C4-2B (cell line): ENCODE measurements around the gene GRAMD4.

Experiments
- H3K27ac ChIP-seq: fragments of 450-650 bp; 2 replicates; pipeline ENCODE4 v1.5.1; 2017
- ZFX ChIP-seq: fragments of 450-650 bp; IDR thresholded peaks from 2 replicates; pipeline ENCODE4 v1.6.1; 2017
- TF ChIP-seq, protein P1 (sequence below): fragments of 450-650 bp; conservative IDR thresholded peaks from 2 replicates; pipeline ENCODE4 v1.5.1; 2017; ENCODE audit warnings: mild to moderate bottlenecking

GRAMD4 gene

DNA sequence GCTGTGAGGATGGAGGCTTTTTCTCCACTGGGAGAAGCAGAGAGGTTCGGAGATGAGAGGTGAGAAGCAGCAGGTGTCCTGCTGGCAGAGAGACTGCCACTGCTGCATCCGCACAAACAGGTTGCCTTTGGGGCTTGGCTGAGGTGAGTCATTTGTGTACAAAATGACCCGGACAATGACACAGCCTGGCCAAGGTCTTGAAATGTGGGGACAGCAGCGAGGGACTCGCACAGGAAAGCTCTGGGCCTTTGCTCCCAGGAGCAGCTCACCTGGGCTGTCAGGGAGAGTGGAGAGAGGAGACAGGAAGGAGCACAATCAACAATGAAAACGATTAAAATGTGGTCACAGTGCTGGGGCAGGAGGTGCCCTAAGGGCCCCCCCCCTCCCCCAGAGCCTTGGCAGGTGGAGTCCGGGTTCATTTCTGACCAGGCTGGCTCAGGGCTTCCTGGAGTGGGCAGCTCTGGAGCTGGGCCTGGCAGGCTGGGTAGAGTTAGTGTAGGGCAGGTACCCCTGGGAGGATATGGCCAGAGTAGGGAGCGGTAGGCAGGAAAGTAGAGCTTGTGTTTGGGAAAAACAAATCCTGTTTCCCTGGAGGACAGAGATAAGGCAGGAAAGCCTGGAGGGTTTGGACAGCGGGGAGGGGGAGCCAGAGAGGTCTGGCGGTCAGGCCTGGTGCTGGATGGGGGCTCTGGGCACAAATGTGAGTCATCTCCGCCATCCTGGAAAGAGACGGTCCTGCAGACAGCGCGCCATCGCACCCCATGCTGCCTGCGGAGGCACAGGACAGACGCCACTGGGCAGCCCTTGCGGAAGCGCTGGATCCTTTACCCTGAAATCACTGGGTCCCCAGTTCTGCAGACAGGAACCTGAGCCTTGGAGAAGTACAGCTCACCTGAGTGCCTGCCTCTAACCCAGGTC is 44.9 kb upstream of the GRAMD4 start:
- H3K27ac ChIP-seq, result peak overlapping the region; percentile 47
- TF ChIP-seq ZFX, result no peak
- TF ChIP-seq, protein P1, sequence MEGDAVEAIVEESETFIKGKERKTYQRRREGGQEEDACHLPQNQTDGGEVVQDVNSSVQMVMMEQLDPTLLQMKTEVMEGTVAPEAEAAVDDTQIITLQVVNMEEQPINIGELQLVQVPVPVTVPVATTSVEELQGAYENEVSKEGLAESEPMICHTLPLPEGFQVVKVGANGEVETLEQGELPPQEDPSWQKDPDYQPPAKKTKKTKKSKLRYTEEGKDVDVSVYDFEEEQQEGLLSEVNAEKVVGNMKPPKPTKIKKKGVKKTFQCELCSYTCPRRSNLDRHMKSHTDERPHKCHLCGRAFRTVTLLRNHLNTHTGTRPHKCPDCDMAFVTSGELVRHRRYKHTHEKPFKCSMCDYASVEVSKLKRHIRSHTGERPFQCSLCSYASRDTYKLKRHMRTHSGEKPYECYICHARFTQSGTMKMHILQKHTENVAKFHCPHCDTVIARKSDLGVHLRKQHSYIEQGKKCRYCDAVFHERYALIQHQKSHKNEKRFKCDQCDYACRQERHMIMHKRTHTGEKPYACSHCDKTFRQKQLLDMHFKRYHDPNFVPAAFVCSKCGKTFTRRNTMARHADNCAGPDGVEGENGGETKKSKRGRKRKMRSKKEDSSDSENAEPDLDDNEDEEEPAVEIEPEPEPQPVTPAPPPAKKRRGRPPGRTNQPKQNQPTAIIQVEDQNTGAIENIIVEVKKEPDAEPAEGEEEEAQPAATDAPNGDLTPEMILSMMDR, result no peak

DNA sequence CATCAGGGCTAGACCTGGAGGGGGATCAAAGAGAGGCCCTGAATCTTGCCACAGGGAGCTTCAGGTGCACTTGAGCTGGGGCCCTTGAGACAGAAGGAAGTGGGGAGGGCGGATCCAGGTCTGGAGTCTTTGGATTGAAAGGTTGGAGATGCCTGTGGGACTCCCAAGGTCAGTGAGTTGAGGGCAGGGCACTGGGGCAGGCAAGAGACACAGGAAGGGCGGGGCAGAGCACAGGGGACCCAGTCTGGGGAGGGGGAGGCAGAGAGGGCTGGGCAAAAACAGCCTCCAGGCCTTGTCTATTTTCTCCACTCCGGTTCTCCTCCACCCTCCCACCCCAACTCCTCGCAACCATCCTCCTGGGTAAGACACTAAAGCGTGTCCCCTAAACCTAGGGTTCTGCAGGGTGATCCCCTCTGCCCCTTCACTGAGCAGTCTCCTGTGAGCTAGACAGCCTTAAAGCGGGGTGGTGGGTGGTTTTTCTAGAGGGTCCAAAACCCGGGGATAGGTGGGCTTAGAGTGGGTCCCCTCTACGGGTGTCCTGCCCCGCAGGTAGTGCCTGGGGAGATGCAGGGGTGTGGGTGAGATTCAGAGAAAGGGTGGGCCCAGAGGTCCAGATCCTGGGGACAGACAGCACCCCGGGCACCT is 44.2 kb upstream of the GRAMD4 start:
- H3K27ac ChIP-seq, result peak overlapping the region; percentile 53
- TF ChIP-seq ZFX, result no peak
- TF ChIP-seq, protein P1, result no peak

DNA sequence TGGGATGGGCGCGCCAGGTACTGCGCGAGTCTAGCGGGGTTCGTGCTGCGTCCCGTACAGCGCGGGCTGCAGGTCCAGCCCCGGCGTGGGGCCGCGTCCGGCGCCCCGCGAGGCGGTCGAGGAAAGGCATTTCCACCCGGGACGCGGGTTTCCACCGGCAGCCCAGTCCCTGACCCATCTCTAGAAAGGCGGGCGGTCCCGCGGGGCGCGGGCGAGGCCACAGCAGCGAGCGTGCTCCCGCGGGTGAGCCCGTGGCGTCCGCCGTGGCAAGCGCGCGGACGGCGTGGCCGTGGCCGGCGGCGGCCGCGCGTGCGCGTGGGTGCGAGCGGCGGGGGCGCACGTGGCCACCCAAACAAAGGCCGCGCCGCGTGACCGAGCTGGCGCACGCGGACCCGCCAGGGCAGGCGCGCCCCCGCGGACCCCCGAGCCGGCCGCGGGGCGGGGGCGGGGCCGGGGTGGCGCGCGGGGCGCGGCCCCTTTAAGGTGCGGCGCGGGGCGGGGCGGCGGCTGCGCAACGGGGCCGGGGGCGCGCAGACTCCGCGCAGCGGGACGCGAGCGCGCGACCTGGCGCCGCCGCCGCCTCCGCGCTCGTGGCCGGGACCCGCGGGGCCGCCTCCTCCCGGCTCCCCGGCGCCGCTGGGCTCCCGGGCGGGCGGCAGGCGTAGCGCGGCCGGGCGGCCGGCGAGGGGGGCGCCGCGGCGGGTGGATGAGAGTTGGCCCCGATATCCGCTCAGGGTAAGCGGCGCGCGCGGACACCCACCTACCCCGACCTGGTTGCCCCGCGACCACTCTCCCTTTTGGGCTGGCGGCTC is 43.4 kb upstream of the GRAMD4 start:
- H3K27ac ChIP-seq, result peak overlapping the region; percentile 53
- 0 out of 2 replicates have a peak, but pooled peaks have one; percentile 30 for TF ChIP-seq ZFX
- TF ChIP-seq, protein P1, result no peak

DNA sequence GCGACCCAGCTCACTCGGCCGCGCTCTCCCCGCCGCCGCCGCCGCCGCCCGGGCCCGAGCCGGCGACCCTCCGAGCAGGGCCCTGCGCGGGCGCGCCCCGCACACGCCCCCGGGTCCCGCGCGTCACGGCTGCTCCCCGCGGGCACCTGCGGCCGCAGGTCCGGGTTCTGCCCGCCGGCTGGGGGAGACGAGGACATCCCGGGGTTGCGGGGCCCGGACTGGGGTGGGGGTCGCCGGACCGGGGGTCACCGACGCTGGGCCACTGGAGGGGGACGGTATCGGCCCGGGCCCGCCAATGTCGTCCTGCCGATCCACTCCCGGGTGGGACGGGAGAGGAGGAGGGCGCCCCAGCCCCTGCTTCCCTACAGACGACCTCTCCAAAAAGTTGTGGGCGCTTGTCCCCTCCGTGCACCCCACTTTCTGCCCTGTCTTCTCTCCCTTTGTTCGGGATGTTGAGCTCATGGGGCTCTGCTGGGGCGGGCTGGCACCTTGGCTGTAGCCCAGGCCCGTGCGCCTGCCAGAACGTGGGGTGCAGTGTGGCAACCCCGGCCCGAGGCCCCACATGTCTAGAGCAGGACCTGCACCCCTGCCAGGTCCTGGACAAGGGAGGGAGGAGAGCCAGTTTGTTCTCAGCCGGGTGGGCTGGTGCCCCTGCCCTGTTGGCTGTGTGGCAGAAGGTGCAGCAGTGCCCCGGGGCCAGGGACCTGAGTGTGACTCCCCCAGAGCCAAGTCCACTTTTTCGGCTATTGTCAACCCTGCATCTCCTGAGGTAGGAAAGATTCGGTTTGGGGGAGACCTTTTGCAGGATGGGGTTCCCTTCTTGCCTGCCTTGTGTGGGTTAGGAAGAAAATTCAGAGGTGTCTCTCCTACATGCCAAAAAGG is 42.6 kb upstream of the GRAMD4 start:
- TF ChIP-seq, protein P1, result no peak
- H3K27ac ChIP-seq, result peak overlapping the region; percentile 53

DNA sequence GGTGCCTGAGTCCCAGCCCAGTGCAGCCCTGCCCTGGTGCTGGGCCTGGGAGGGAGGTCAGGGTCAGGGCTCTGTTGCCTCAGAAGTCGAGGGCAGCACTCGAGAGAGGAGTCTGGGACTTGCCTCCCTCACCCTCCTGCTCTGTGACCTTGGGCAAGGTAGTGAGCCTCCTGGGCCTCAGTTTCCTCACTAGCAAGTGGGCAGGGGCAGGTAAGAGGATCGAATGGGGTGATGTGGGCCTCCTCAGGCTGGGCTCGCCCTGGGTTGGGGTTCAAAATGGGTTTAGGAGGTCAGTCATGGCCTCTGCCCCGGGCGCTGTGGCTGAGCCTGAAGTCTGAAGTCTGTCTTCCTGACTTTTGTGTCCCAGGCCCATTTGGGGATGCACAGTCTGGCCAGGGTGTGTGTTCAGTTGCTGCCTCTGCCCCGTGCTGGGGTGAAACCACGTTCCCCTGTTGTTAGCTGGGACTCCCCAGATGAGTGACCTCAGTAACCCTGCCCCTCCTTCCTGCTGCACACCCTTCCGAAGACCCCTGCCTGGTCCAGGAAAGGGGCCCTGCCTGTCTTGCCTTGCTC is 41.8 kb upstream of the GRAMD4 start:
- H3K27ac ChIP-seq, result no peak overlapping the region
- TF ChIP-seq, protein P1, result no peak
- TF ChIP-seq ZFX, result no peak

DNA sequence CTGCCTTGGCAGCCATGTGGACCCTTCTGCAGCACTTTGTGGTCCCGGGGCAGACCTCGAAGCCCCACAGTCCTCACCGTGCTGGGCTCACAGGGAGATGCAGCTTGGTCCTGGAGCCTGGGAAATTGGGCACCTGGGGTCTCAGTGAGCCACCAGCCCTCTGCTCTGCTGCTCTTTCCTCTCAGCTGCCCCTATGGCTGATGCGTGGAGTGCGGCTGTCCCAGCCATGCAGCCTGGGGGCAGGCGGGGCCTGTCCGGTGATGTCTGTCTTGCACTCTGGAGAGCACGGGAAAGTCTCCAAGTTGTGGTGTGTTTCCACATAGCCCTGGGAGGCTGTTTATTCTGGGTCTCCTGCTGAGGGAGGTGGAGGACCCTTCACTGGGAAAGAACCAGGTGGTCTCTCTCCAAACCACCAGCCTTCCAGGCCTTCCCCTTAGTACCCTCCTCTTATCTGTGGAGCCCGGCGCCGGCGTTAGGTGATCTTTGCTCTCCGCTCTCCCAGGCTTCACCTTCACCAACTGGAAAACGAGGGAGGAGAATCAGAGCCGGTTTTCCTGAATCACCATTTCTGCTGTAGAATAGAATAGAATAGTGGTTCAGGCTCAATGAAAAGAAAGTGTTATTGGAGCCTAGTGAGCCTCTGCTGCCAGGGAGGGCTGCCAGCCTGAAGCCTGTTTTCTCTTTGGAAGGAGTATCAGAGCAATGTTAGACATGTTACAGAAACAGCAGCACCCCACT is 41.2 kb upstream of the GRAMD4 start:
- H3K27ac ChIP-seq, result no peak overlapping the region
- TF ChIP-seq, protein P1, result no peak
- TF ChIP-seq ZFX, result no peak
